IPS-15b (cell line): Measurements from ENCODE around the gene SMIM13.
A peak's percentile ranks its signal among the peaks of the same experiment; 100 is the strongest.

ENCODE experiments used
- H3K27me3 ChIP-seq: one replicate; pipeline ENCODE4 v1.6.1; 2013; ENCODE audit warnings: low read length; ENCODE audit not compliant: control insufficient read depth, insufficient read depth
- H3K36me3 ChIP-seq: one replicate; pipeline ENCODE4 v1.6.1; 2013; ENCODE audit warnings: low read length; ENCODE audit not compliant: control insufficient read depth, insufficient read depth
- H3K4me1 ChIP-seq: one replicate; pipeline ENCODE4 v1.6.1; 2013; ENCODE audit warnings: mild to moderate bottlenecking, low read length; ENCODE audit not compliant: control insufficient read depth, insufficient read depth
- H3K4me3 ChIP-seq: one replicate; pipeline ENCODE4 v1.5.1; 2013; ENCODE audit warnings: low read depth, low read length
- H3K9ac ChIP-seq: one replicate; pipeline ENCODE4 v1.6.1; 2013; ENCODE audit warnings: low read depth, mild to moderate bottlenecking, low read length
- H3K9me3 ChIP-seq: one replicate; pipeline ENCODE4 v1.6.1; 2013; ENCODE audit warnings: mild to moderate bottlenecking, low read length; ENCODE audit not compliant: control insufficient read depth, insufficient read depth

SMIM13 gene

GRCh38 chr6:11093626-11094410 lies at the start of gene SMIM13:
Gene SMIM13, plus strand, starts transcription at chr6:11093834. Its CDS starts 480 bp downstream, at chr6:11094314.
- Histone ChIP-seq H3K9me3 (no peaks in the 10 kb centered on the region), H3K4me1 (peaks cover 3% of the 10 kb centered on the region), H3K4me3 (peak within 1 kb of the TSS; percentile 82), H3K9ac (peak within 1 kb of the TSS; percentile 76), H3K36me3 (no peaks in the 10 kb centered on the region), H3K27me3 (no peaks in the 10 kb centered on the region)

GRCh38 chr6:11043961-11044711 lies 49.5 kb upstream of the SMIM13 start, which contains the start of gene ELOVL2:
Gene ELOVL2, minus strand, starts transcription at chr6:11044305. Its CDS starts 75 bp downstream, at chr6:11044230.
- no peaks in the 10 kb centered on the region for H3K4me1 ChIP-seq
- H3K9me3 ChIP-seq = no peaks in the 10 kb centered on the region
- H3K9ac ChIP-seq = no peak within 1 kb of the TSS
- H3K36me3 ChIP-seq = no peaks in the 10 kb centered on the region
- H3K4me3 ChIP-seq = peak within 1 kb of the TSS; percentile 71
- H3K27me3 ChIP-seq = peaks cover 46% of the 10 kb centered on the region

GRCh38 chr6:11044712-11045167 lies 48.9 kb upstream of the SMIM13 start:
- H3K4me1 ChIP-seq = no peaks in the 10 kb centered on the region
- H3K9me3 ChIP-seq = no peaks in the 10 kb centered on the region
- H3K27me3 ChIP-seq = peaks cover 46% of the 10 kb centered on the region
- peak overlapping the region; percentile 56 for H3K4me3 ChIP-seq
- H3K36me3 ChIP-seq = no peaks in the 10 kb centered on the region
- no peak overlapping the region for H3K9ac ChIP-seq

- H3K4me1 ChIP-seq = no peaks in the 10 kb centered on the region
- no peak overlapping the region for H3K9ac ChIP-seq
- H3K9me3 ChIP-seq = no peaks in the 10 kb centered on the region
- no peaks in the 10 kb centered on the region for H3K36me3 ChIP-seq
- no peak overlapping the region for H3K4me3 ChIP-seq
- peaks cover 2% of the 10 kb centered on the region for H3K27me3 ChIP-seq
Measured at GRCh38 chr6:11050731-11051130, 42.9 kb upstream of the SMIM13 start.

GRCh38 chr6:11053307-11053706 lies 40.3 kb upstream of the SMIM13 start:
- H3K9ac ChIP-seq = no peak overlapping the region
- H3K4me1 ChIP-seq = no peaks in the 10 kb centered on the region
- H3K4me3 ChIP-seq = no peak overlapping the region
- H3K9me3 ChIP-seq = no peaks in the 10 kb centered on the region
- no peaks in the 10 kb centered on the region for H3K36me3 ChIP-seq
- no peaks in the 10 kb centered on the region for H3K27me3 ChIP-seq

GRCh38 chr6:11054722-11055121 lies 38.9 kb upstream of the SMIM13 start:
- Histone ChIP-seq H3K9ac (no peak overlapping the region), H3K4me3 (no peak overlapping the region), H3K9me3 (no peaks in the 10 kb centered on the region), H3K36me3 (no peaks in the 10 kb centered on the region), H3K27me3 (no peaks in the 10 kb centered on the region), H3K4me1 (no peaks in the 10 kb centered on the region)

GRCh38 chr6:11055127-11055627 lies 38.5 kb upstream of the SMIM13 start:
- Histone ChIP-seq H3K9me3 (no peaks in the 10 kb centered on the region), H3K36me3 (no peaks in the 10 kb centered on the region), H3K27me3 (no peaks in the 10 kb centered on the region), H3K9ac (no peak overlapping the region), H3K4me3 (no peak overlapping the region), H3K4me1 (no peaks in the 10 kb centered on the region)

GRCh38 chr6:11056871-11057270 lies 36.8 kb upstream of the SMIM13 start:
- H3K4me1 ChIP-seq = no peaks in the 10 kb centered on the region
- H3K9me3 ChIP-seq = no peaks in the 10 kb centered on the region
- no peak overlapping the region for H3K9ac ChIP-seq
- no peaks in the 10 kb centered on the region for H3K36me3 ChIP-seq
- no peaks in the 10 kb centered on the region for H3K27me3 ChIP-seq
- no peak overlapping the region for H3K4me3 ChIP-seq

GRCh38 chr6:11058406-11058805 lies 35.2 kb upstream of the SMIM13 start:
- no peak overlapping the region for H3K4me3 ChIP-seq
- H3K9ac ChIP-seq = no peak overlapping the region
- no peaks in the 10 kb centered on the region for H3K9me3 ChIP-seq
- no peaks in the 10 kb centered on the region for H3K4me1 ChIP-seq
- H3K27me3 ChIP-seq = no peaks in the 10 kb centered on the region
- H3K36me3 ChIP-seq = no peaks in the 10 kb centered on the region

- no peak overlapping the region for H3K9ac ChIP-seq
- H3K36me3 ChIP-seq = no peaks in the 10 kb centered on the region
- H3K9me3 ChIP-seq = no peaks in the 10 kb centered on the region
- H3K27me3 ChIP-seq = no peaks in the 10 kb centered on the region
- H3K4me1 ChIP-seq = no peaks in the 10 kb centered on the region
- H3K4me3 ChIP-seq = no peak overlapping the region
Measured at GRCh38 chr6:11062083-11062482, 31.6 kb upstream of the SMIM13 start.

- Histone ChIP-seq H3K9ac (no peak overlapping the region), H3K36me3 (no peaks in the 10 kb centered on the region), H3K4me3 (no peak overlapping the region), H3K4me1 (no peaks in the 10 kb centered on the region), H3K9me3 (no peaks in the 10 kb centered on the region), H3K27me3 (no peaks in the 10 kb centered on the region)
Measured at GRCh38 chr6:11062715-11063114, 30.9 kb upstream of the SMIM13 start.
